ENCODE measurements around the gene UQCC5.
"Not testable (repeated sequence)": the region's sequence is repeated elsewhere in the genome, so short reads cannot be mapped to it uniquely, and the experiment has no call there.

The UQCC5 gene

GRCh38 chr3:52523386-52524257, 12.8 kb upstream of the UQCC5 start:
- DNase-seq = no peak

- DNase-seq = no peak
Measured at GRCh38 chr3:52524258-52524751, 12.1 kb upstream of the UQCC5 start.

GRCh38 chr3:52524752-52525679, 11.4 kb upstream of the UQCC5 start:
- no peak for DNase-seq

GRCh38 chr3:52525680-52526561, 10.5 kb upstream of the UQCC5 start:
- no peak for DNase-seq

- DNase-seq = not testable (repeated sequence)
Measured at GRCh38 chr3:52526671-52527038, 9.8 kb upstream of the UQCC5 start.

GRCh38 chr3:52527039-52527731, 9.2 kb upstream of the UQCC5 start:
- DNase-seq = no peak

- DNase-seq = no peak
Measured at GRCh38 chr3:52527732-52528585, 8.4 kb upstream of the UQCC5 start.

GRCh38 chr3:52528586-52529375, 7.6 kb upstream of the UQCC5 start:
- no peak for DNase-seq

GRCh38 chr3:52529376-52530333, 6.8 kb upstream of the UQCC5 start:
- no peak for DNase-seq

- no peak for DNase-seq
Measured at GRCh38 chr3:52530918-52531826, 5.2 kb upstream of the UQCC5 start.

- no peak for DNase-seq
Measured at GRCh38 chr3:52531860-52532516, 4.4 kb upstream of the UQCC5 start.

GRCh38 chr3:52532517-52532837, 3.9 kb upstream of the UQCC5 start:
- DNase-seq = peak in 1 of 2 donors; percentile 26

GRCh38 chr3:52532838-52533622, 3.4 kb upstream of the UQCC5 start:
- peak in 1 of 2 donors; percentile 22 for DNase-seq

GRCh38 chr3:52533623-52534280, 2.7 kb upstream of the UQCC5 start, which contains the start of gene NT5DC2:
NT5DC2 (minus strand) TSS chr3:52533857; CDS start chr3:52533737, 120 bp downstream.
- DNase-seq = peak; percentile 57 to 65

- DNase-seq = no peak
Measured at GRCh38 chr3:52534281-52535183, 1.9 kb upstream of the UQCC5 start.
